SK-N-SH (cell line): ENCODE measurements around the gene TJP3. TPM values are rescaled to one million over a fixed set of nuclear protein-coding genes. Genes with fewer than 3 reads are reported as not detected.

Source experiments
- CTCF ChIA-PET: fragments of 300-600, 350-600 bp; formaldehyde crosslinking; extraction: SDS; loops from one replicate; lab custom pipeline; 2021; lab: Yijun Ruan, JAX
- POLR2A ChIA-PET: fragments of 350-600 bp; sonication (Branson Sonifier 250); formaldehyde crosslinking; extraction: SDS; loops from one replicate; lab custom pipeline; 2020; ENCODE audit warnings: antibody characterized with exemption, inconsistent platforms; lab: Yijun Ruan, JAX
- DNase-seq: peaks from one replicate; pipeline ENCODE4 v3.0.0; 2012
- H2AFZ ChIP-seq: fragments of 200-600 bp; sonication (generic); 2 replicates; pipeline ENCODE4 v1.8.1; 2016; ENCODE audit warnings: antibody characterized with exemption, mild to moderate bottlenecking, low read depth
- H3F3A ChIP-seq: fragments of 200-600 bp; sonication (generic); replicated peaks from 2 replicates; pipeline ENCODE3; 2016; ENCODE audit warnings: antibody characterized with exemption, mild to moderate bottlenecking; ENCODE audit not compliant: insufficient read depth
- H3K27ac ChIP-seq, 2 experiments: fragments of 200-500 bp in 1 of 2; fragments of 200-600 bp in 1 of 2; sonication (Bioruptor generic) in 1 of 2; sonication (generic), shearing (Covaris generic) in 1 of 2; 2 replicates each; pipeline versions ENCODE4 v1.5.1 to v1.6.1; 2014 to 2016; ENCODE audit warnings: low read depth in 2 of 2, inconsistent platforms in 1 of 2, low read length in 1 of 2, mild to moderate bottlenecking in 1 of 2, mixed read lengths in 1 of 2
- H3K27me3 ChIP-seq: fragments of 200-600 bp; sonication (generic), shearing (Covaris generic); 2 replicates; pipeline ENCODE4 v1.6.1; 2016; ENCODE audit warnings: mixed run types; ENCODE audit not compliant: insufficient read depth
- H3K36me3 ChIP-seq, 2 experiments: fragments of 200-500 bp in 1 of 2; fragments of 200-600 bp in 1 of 2; sonication (Bioruptor generic) in 1 of 2; sonication (generic) in 1 of 2; replicated peaks in 1 of 2; 2 replicates each; pipeline versions ENCODE3 to v1.5.1; 2014 to 2016; ENCODE audit warnings: low read length in 1 of 2, mild to moderate bottlenecking in 1 of 2; ENCODE audit not compliant: insufficient read depth in 2 of 2, control insufficient read depth in 1 of 2
- H3K4me1 ChIP-seq, 2 experiments: fragments of 200-500 bp in 1 of 2; fragments of 200-600 bp in 1 of 2; sonication (Bioruptor generic) in 1 of 2; sonication (generic), shearing (Covaris generic) in 1 of 2; 2 replicates each; pipeline versions ENCODE4 v1.5.1 to v1.6.1; 2014 to 2016; ENCODE audit warnings: low read depth in 1 of 2, low read length in 1 of 2, mixed run types in 1 of 2; ENCODE audit not compliant: insufficient read depth in 2 of 2, control insufficient read depth in 1 of 2
- H3K4me2 ChIP-seq: fragments of 200-600 bp; sonication (generic), shearing (Covaris generic); 2 replicates; pipeline ENCODE4 v1.6.1; 2017; ENCODE audit warnings: mixed run types
- H3K4me3 ChIP-seq, 2 experiments: fragments of 200-500 bp in 1 of 2; fragments of 200-600 bp in 1 of 2; sonication (Bioruptor generic) in 1 of 2; sonication (generic), shearing (Covaris generic) in 1 of 2; 2 replicates each; pipeline versions ENCODE4 v1.5.1 to v1.8.1; 2014 to 2016; ENCODE audit warnings: low read depth in 2 of 2, inconsistent platforms in 1 of 2, low read length in 1 of 2, mild to moderate bottlenecking in 1 of 2, mixed read lengths in 1 of 2, moderate library complexity in 1 of 2
- H3K79me2 ChIP-seq: fragments of 200-600 bp; sonication (generic); 2 replicates; pipeline ENCODE4 v1.8.1; 2017; ENCODE audit warnings: mild to moderate bottlenecking; ENCODE audit not compliant: insufficient read depth
- H3K9ac ChIP-seq: fragments of 200-600 bp; sonication (generic); 2 replicates; pipeline ENCODE4 v1.6.1; 2017; ENCODE audit warnings: mixed run types
- H3K9me2 ChIP-seq: fragments of 200-600 bp; sonication (generic); 2 replicates; pipeline ENCODE4 v1.6.1; 2017; ENCODE audit warnings: mixed run types
- H3K9me3 ChIP-seq: fragments of 200-600 bp; sonication (generic); 2 replicates; pipeline ENCODE4 v1.6.1; 2017; ENCODE audit warnings: mixed run types, mild to moderate bottlenecking, moderate library complexity
- H4K20me1 ChIP-seq: fragments of 200-600 bp; sonication (generic); 2 replicates; pipeline ENCODE4 v1.6.1; 2017; ENCODE audit warnings: mild to moderate bottlenecking, mixed run types; ENCODE audit not compliant: insufficient read depth
- EP300 ChIP-seq, 2 experiments: IDR thresholded peaks; 2 replicates each; pipeline versions ENCODE4 v1.4.0 to v1.6.1; 2012; ENCODE audit warnings: borderline replicate concordance in 1 of 2, low read depth in 1 of 2, low read length in 1 of 2
- EZH2phosphoT487 ChIP-seq: fragments of 200-600 bp; sonication (generic); IDR thresholded peaks from 2 replicates; pipeline ENCODE4 v1.6.1; 2017; ENCODE audit warnings: low read depth, mixed run types, mild to moderate bottlenecking, antibody characterized with exemption, moderate library complexity, borderline replicate concordance
- FOXJ3 ChIP-seq: sonication (generic); formaldehyde crosslinking; IDR thresholded peaks from 2 replicates; pipeline ENCODE4 v1.5.1; 2020; ENCODE audit warnings: mild to moderate bottlenecking, missing genetic modification reagents
- FOXM1 ChIP-seq: IDR thresholded peaks from 2 replicates; pipeline ENCODE4 v1.4.0; 2012; ENCODE audit warnings: low read depth, mild to moderate bottlenecking
- NFIC ChIP-seq: IDR thresholded peaks from 2 replicates; pipeline ENCODE4 v1.4.0; 2012; ENCODE audit warnings: borderline replicate concordance
- RAD21 ChIP-seq: IDR thresholded peaks from 2 replicates; pipeline ENCODE4 v1.6.1; 2012; ENCODE audit warnings: mild to moderate bottlenecking, low read length
- SIN3A ChIP-seq: IDR thresholded peaks from 2 replicates; pipeline ENCODE4 v1.6.1; 2012; ENCODE audit warnings: low read depth, mild to moderate bottlenecking, low read length, moderate library complexity, borderline replicate concordance
- SMC3 ChIP-seq: IDR thresholded peaks from 2 replicates; pipeline ENCODE4 v1.6.1; 2012; ENCODE audit warnings: low read depth, low read length, improper control_type of control experiment
- TEAD4 ChIP-seq: IDR thresholded peaks from 2 replicates; pipeline ENCODE4 v1.4.0; 2012; ENCODE audit warnings: mild to moderate bottlenecking, borderline replicate concordance; ENCODE audit not compliant: insufficient read depth
- WGBS: methylation state at CpG from one replicate; pipeline ENCODE4 v1.1.6; 2017; ENCODE audit warnings: low lambda C conversion rate; 5-methylcytosine and 5-hydroxymethylcytosine counted together
- polyA plus RNA-seq, 3 experiments: library from polyadenylated mRNA; depleted of rRNA; stranded (reverse); fragments of >200 nt; gene quantifications; 2 replicates each; pipeline ENCODE4 v1.2.3, GENCODE V29; 2012
- TF ChIP-seq, protein P1 (sequence below): IDR thresholded peaks from 2 replicates; pipeline ENCODE4; 2012
- TF ChIP-seq, protein P2 (sequence below): IDR thresholded peaks from 2 replicates; pipeline ENCODE4 v1.4.0; 2012; ENCODE audit warnings: low read depth
- TF ChIP-seq, protein P3 (sequence below): fragments of 200-600 bp; sonication (generic); IDR thresholded peaks from 2 replicates; pipeline ENCODE4 v1.6.1; 2017; ENCODE audit warnings: antibody characterized with exemption, mild to moderate bottlenecking, moderate library complexity

Gene TJP3
- polyA plus RNA-seq, 1 of the 3 experiments (the other 2 are of a cell fraction) = 0.36 TPM

DNA sequence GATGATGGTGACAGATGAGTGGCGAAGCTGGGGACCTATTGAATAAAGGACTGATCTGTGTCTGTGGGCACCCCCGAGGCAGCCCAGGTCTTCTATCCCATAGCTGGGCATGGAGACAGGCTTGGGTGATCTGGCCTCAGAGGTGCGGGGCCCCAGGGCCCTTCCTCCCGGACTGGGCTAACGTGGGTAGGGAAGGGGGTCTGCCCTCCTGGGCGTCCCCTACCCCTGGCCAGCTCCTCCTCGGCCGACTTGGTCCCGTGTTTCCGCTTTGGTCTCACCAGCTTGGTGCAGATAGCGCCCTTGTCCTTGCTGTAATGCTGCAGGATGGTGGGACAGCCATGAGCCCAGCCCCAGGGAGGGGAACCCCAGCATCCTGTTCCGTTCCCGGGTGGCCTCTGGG lies 74.7 kb downstream of the TJP3 start:
- H2AFZ ChIP-seq = no peak overlapping the region
- no peak overlapping the region for H3K9ac ChIP-seq
- TF ChIP-seq EZH2phosphoT487 (no peak), FOXM1 (no peak), FOXJ3 (no peak), TEAD4 (no peak), RAD21 (no peak), SIN3A (no peak), NFIC (no peak), EP300 (IDR thresholded peaks at IDR 0.05; ENCODE audit: borderline replicate concordance in 1 of 2, low read depth in 1 of 2, low read length in 1 of 2) (no peak)
- TF ChIP-seq, protein P1, sequence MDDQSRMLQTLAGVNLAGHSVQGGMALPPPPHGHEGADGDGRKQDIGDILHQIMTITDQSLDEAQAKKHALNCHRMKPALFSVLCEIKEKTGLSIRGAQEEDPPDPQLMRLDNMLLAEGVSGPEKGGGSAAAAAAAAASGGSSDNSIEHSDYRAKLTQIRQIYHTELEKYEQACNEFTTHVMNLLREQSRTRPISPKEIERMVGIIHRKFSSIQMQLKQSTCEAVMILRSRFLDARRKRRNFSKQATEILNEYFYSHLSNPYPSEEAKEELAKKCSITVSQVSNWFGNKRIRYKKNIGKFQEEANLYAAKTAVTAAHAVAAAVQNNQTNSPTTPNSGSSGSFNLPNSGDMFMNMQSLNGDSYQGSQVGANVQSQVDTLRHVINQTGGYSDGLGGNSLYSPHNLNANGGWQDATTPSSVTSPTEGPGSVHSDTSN = no peak
- no peaks in the 10 kb centered on the region; a peak in 1 of 4 replicates for H3K4me1 ChIP-seq
- H3K9me2 ChIP-seq = no peaks in the 10 kb centered on the region
- H3K27me3 ChIP-seq = peaks cover 38% of the 10 kb centered on the region
- ChIA-PET CTCF (interaction anchor here (1.2 to 2.6 kb wide), 8 partner anchors 11 to 188 kb away, joined by 3 to 26 read pairs (median 4); partner anchors contain the start of gene DAPK3), POLR2A (no interaction called here)
- no peak overlapping the region for H3K4me3 ChIP-seq
- no peaks in the 10 kb centered on the region for H4K20me1 ChIP-seq
- H3K27ac ChIP-seq = no peak overlapping the region
- H3K9me3 ChIP-seq = peaks cover 9% of the 10 kb centered on the region
- 28% methylated on average over 4 of the region's 13 CpGs for WGBS
- H3K36me3 ChIP-seq = no peaks in the 10 kb centered on the region
- H3K79me2 ChIP-seq = no peaks in the 10 kb centered on the region
- DNase-seq = no peak
- H3F3A ChIP-seq = no peaks in the 10 kb centered on the region
- H3K4me2 ChIP-seq = no peak overlapping the region

DNA sequence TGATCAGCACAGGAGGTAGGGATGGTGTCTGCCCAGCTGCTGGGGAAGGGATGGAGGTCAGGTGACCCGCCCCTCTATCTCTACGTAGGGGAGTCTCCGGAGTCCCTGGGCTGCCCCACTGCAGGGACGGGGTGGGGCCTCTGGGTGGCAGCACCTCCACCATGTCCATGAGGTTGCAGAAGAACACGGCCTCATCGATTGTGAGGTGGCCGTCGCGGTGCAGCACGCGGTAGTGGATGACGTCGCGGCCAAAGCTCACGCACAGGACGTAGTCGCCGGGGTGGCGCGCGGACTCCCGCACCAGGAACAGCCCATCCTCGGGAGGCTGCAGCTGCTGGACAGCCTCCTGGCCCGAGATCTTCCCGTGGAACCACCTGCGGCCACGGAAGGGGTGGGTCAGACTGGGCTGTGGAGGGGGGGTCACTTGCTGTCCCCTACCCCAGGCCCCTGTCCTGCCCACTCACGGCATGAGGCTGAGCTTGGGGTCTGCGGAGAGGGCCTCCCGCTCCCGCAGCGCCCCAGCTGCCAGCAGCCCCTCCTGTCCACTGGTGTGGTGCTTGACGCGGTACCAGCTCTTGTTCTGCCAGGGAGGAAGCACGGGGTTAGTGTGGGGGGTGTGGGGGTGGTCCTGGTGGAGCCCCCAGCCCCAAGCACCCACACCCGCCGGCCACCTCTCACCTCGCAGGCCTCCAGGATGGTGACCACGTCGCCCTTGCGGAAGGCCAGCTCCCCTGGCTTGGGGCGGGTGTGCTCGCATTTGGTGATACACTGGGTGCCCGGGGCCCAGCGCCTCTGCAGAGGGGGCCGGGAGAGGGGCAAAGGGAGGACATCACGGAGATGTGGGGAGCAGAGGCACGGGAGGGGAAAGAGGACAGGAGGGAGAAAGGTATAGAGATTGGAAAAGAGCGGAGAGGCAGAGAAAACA lies 75.7 kb downstream of the TJP3 start:
- Histone ChIP-seq H3K36me3 (no peaks in the 10 kb centered on the region), H3K9me2 (no peaks in the 10 kb centered on the region), H3F3A (no peaks in the 10 kb centered on the region), H4K20me1 (no peaks in the 10 kb centered on the region), H3K9me3 (peaks cover 9% of the 10 kb centered on the region), H3K4me2 (no peak overlapping the region), H3K79me2 (no peaks in the 10 kb centered on the region), H2AFZ (no peak overlapping the region), H3K27me3 (peaks cover 31% of the 10 kb centered on the region), H3K4me1 (no peaks in the 10 kb centered on the region; a peak in 1 of 4 replicates), H3K4me3 (no peak overlapping the region), H3K27ac (no peak overlapping the region), H3K9ac (no peak overlapping the region)
- POLR2A ChIA-PET = interaction anchor here (0.6 kb wide), 1 partner anchor 204 kb away, joined by 3 read pairs; no protein-coding TSS in a partner anchor
- CTCF ChIA-PET = interaction anchor here (0.6 to 2.6 kb wide), 17 partner anchors 10 to 204 kb away, joined by 3 to 26 read pairs (median 4); partner anchors contain the start of genes ATCAY, DAPK3 and RAX2
- 18% methylated on average over 14 of the region's 49 CpGs for WGBS
- DNase-seq = peak; percentile 88
- TF ChIP-seq, protein P2, sequence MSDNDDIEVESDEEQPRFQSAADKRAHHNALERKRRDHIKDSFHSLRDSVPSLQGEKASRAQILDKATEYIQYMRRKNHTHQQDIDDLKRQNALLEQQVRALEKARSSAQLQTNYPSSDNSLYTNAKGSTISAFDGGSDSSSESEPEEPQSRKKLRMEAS = peak; percentile 64; the same call in 1 of the 2 replicates
- no peak for TF ChIP-seq NFIC
- TF ChIP-seq, protein P3, sequence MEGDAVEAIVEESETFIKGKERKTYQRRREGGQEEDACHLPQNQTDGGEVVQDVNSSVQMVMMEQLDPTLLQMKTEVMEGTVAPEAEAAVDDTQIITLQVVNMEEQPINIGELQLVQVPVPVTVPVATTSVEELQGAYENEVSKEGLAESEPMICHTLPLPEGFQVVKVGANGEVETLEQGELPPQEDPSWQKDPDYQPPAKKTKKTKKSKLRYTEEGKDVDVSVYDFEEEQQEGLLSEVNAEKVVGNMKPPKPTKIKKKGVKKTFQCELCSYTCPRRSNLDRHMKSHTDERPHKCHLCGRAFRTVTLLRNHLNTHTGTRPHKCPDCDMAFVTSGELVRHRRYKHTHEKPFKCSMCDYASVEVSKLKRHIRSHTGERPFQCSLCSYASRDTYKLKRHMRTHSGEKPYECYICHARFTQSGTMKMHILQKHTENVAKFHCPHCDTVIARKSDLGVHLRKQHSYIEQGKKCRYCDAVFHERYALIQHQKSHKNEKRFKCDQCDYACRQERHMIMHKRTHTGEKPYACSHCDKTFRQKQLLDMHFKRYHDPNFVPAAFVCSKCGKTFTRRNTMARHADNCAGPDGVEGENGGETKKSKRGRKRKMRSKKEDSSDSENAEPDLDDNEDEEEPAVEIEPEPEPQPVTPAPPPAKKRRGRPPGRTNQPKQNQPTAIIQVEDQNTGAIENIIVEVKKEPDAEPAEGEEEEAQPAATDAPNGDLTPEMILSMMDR = peak; percentile 34; the same call in 1 of the 2 replicates
- TF ChIP-seq, protein P1 = no peak
- TF ChIP-seq RAD21 = peak; percentile 63
- TF ChIP-seq SMC3 = peak; percentile 29; the same call in 1 of the 2 replicates
